Kidney (tissue), 14 donors: Measurements from ENCODE around the gene SHH. TPM values are rescaled to one million over a fixed set of nuclear protein-coding genes. Genes with fewer than 3 reads are reported as not detected.

Experiments
- DNase-seq, 5 donors: peaks; one replicate each; pipeline ENCODE4 v3.0.0-alpha.2; 2013 to 2020
- FAIRE-seq: peaks from 2 replicates; lab custom pipeline; 2012; peaks lifted over from hg19 to GRCh38; lab: Jason Lieb, UNC
- H3K27ac ChIP-seq, 2 donors: one replicate each; pipeline ENCODE4 v1.7.0; 2013; ENCODE audit warnings: low read depth in 2 of 2, low read length in 2 of 2, inconsistent platforms in 1 of 2
- H3K27me3 ChIP-seq: one replicate; pipeline ENCODE4 v1.7.1; 2013; ENCODE audit warnings: low read length, inconsistent platforms; ENCODE audit not compliant: control insufficient read depth, insufficient read depth
- H3K36me3 ChIP-seq, 3 donors: one replicate each; pipeline versions ENCODE4 v1.7.0 to v1.7.1; 2013; ENCODE audit warnings: low read length in 3 of 3, control low read depth in 1 of 3, inconsistent platforms in 1 of 3; ENCODE audit not compliant: insufficient read depth in 3 of 3, control insufficient read depth in 2 of 3
- H3K4me1 ChIP-seq, 3 donors: one replicate each; pipeline versions ENCODE4 v1.7.0 to v1.7.1; 2013; ENCODE audit warnings: low read length in 3 of 3, inconsistent platforms in 1 of 3, low read depth in 1 of 3; ENCODE audit not compliant: control insufficient read depth in 2 of 3, insufficient read depth in 2 of 3
- H3K4me3 ChIP-seq, 3 donors: one replicate each; pipeline versions ENCODE4 v1.7.0 to v1.8.1; 2013; ENCODE audit warnings: low read length in 3 of 3, control low read depth in 1 of 3, inconsistent platforms in 1 of 3
- H3K9ac ChIP-seq, 3 donors: one replicate each; pipeline versions ENCODE4 v1.7.0 to v1.7.1; 2013; ENCODE audit warnings: low read length in 3 of 3, control low read depth in 1 of 3, inconsistent platforms in 1 of 3
- H3K9me3 ChIP-seq, 3 donors: one replicate each; pipeline versions ENCODE4 v1.7.0 to v1.7.1; 2013; ENCODE audit warnings: low read length in 3 of 3, control low read depth in 1 of 3, inconsistent platforms in 1 of 3; ENCODE audit not compliant: control insufficient read depth in 2 of 3, insufficient read depth in 1 of 3
- CTCF ChIP-seq: IDR thresholded peaks from 3 replicates; pipeline ENCODE4 v1.5.1; 2012; ENCODE audit warnings: mild to moderate bottlenecking, moderate library complexity, borderline replicate concordance; ENCODE audit not compliant: insufficient read depth; ENCODE audit errors: extremely low read depth
- intact Hi-C: fragments of 100-400 bp; cut with DNase I; formaldehyde crosslinking; loops from one replicate; pipeline ENCODE4 v1.11.1; 2022
- polyA plus RNA-seq: library from polyadenylated mRNA; stranded (reverse); fragments of 350-450 nt; fragmentation: Illumina TruSeq; extraction: RNeasy Lipid Tissue Mini Kit (QIAGEN cat#74804); gene quantifications from one replicate; pipeline ENCODE4 v1.2.3, GENCODE V29; 2014; ENCODE audit warnings: low read depth, low replicate concordance; ENCODE audit not compliant: insufficient read depth
- total RNA-seq: library from RNA; stranded (reverse); fragmentation: NEBNext Ultra II Directional; extraction: Animal tissue kit (Norgen Biotek cat#: 25700); gene quantifications from one replicate; pipeline ENCODE4 v1.2.1, GENCODE V29; 2021
- donor health status: control.
- donor health status: control.
- donor health status: control.
- donor health status: control.
- donor health status: control.
- donor health status: DM: yes; HTN: yes; CAD: no.
- donor health status: Normal renal cell carcinoma (clear cell type).

SHH gene
- total and polyA plus RNA-seq, 2 donors from 2014 or later, result 2.0 to 15.2 TPM

- H3K9me3 ChIP-seq, result no peaks in the 10 kb centered on the region
- H3K36me3 ChIP-seq, result peaks cover 4 to 8% (median 7%) of the 10 kb centered on the region in 3 donors
- H3K27me3 ChIP-seq, result no peaks in the 10 kb centered on the region
- no peak overlapping the region for H3K27ac ChIP-seq
- no peak overlapping the region for H3K4me3 ChIP-seq
- H3K4me1 ChIP-seq, result peaks cover 0 to 10% (median 6%) of the 10 kb centered on the region in 3 donors
- no peak for TF ChIP-seq CTCF
- H3K9ac ChIP-seq, result no peak overlapping the region
- FAIRE-seq (no peak), DNase-seq (no peak)
- intact Hi-C loops, result no loop called here
Observed at GRCh38 chr7:155750255-155751125, 61.8 kb downstream of the SHH start.

Other genes with a start within 250 kb of the SHH start
- gene RBM33, start 167.8 kb downstream of the SHH start, total RNA-seq, result 78.7 TPM
- gene RBM33, start 167.8 kb downstream of the SHH start, polyA plus RNA-seq, result 9.8 TPM